K562 (cell line): ENCODE measurements around the gene CCN5. TPM values are rescaled to one million over a fixed set of nuclear protein-coding genes. Genes with fewer than 3 reads are reported as not detected.

Experiments used
- ATAC-seq: fragments of 200-7000 bp; cut with Tn5 transposase; 3 replicates; pipeline ENCODE4 v1.9.1; 2020; ENCODE audit warnings: moderate library complexity
- BruUV-seq: library from RNA; stranded (reverse); fragments of 400-500 nt; replicated peaks from 2 replicates; lab custom pipeline; 2021; lab: Mats Ljungman, UMichigan
- CTCF ChIA-PET: fragments of 300-600 bp; formaldehyde crosslinking; extraction: SDS; loops from one replicate; lab custom pipeline; 2021; ENCODE audit warnings: low intra/inter-chr PET ratio; lab: Yijun Ruan, JAX
- POLR2A ChIA-PET: fragments of 300-600, 350-650 bp; sonication (Branson Sonifier 250); formaldehyde crosslinking; extraction: SDS; loops from one replicate; lab custom pipeline; 2021; ENCODE audit warnings: antibody characterized with exemption, inconsistent platforms; lab: Yijun Ruan, JAX
- DNase-seq, 4 experiments: peaks; one replicate each; pipeline versions ENCODE4 v3.0.0 to v3.0.0-alpha.2; 2011 to 2018; ENCODE audit warnings: low spot score in 3 of 4, mixed read lengths in 3 of 4; ENCODE audit errors: extremely low read depth in 1 of 4
- FAIRE-seq: peaks from 2 replicates; lab custom pipeline; 2011; peaks lifted over from hg19 to GRCh38; lab: Jason Lieb, UNC
- H2AFZ ChIP-seq: 2 replicates; pipeline ENCODE4 v1.6.0; 2011; ENCODE audit warnings: low read depth, low read length, control low read depth, inconsistent platforms
- H3K27ac ChIP-seq: fragments of 200-600 bp; 3 replicates; pipeline ENCODE4 v1.8.0; 2011; ENCODE audit warnings: low read depth, mild to moderate bottlenecking, control low read depth, inconsistent platforms, low read length, moderate library complexity, mixed read lengths; ENCODE audit errors: extremely low read depth
- H3K27me3 ChIP-seq, 2 experiments: fragments of 300-600 bp in 1 of 2; 2 replicates in 1 of 2; 3 replicates in 1 of 2; pipeline versions ENCODE4 v1.6.0 to v1.8.0; 2011; ENCODE audit warnings: inconsistent platforms in 2 of 2, low read length in 2 of 2, mild to moderate bottlenecking in 1 of 2, mixed read lengths in 1 of 2, moderate library complexity in 1 of 2; ENCODE audit not compliant: control insufficient read depth in 2 of 2, insufficient read depth in 2 of 2
- H3K36me3 ChIP-seq: fragments of 300-600 bp; 3 replicates; pipeline ENCODE4 v1.8.0; 2011; ENCODE audit warnings: mild to moderate bottlenecking, low read length, inconsistent platforms; ENCODE audit not compliant: control insufficient read depth, insufficient read depth
- H3K4me1 ChIP-seq, 2 experiments: fragments of 200-600 bp in 1 of 2; replicated peaks in 1 of 2; 2 replicates in 1 of 2; 3 replicates in 1 of 2; pipeline versions ENCODE4 v1.5.1 to v1.8.0; 2011; ENCODE audit warnings: inconsistent platforms in 2 of 2, low read length in 2 of 2, mild to moderate bottlenecking in 1 of 2, mixed read lengths in 1 of 2, moderate library complexity in 1 of 2; ENCODE audit not compliant: control insufficient read depth in 2 of 2, insufficient read depth in 2 of 2
- H3K4me2 ChIP-seq: 2 replicates; pipeline ENCODE4 v1.6.1; 2011; ENCODE audit warnings: low read length, control low read depth, inconsistent platforms, mixed read lengths; ENCODE audit not compliant: insufficient read depth
- H3K4me3 ChIP-seq: fragments of 200-600 bp; sonication (generic), shearing (Covaris generic); 2 replicates; pipeline ENCODE4 v1.5.1; 2016; ENCODE audit warnings: control low read depth, inconsistent platforms
- H3K79me2 ChIP-seq: fragments of 200-600 bp; 3 replicates; pipeline ENCODE4 v1.8.0; 2011; ENCODE audit warnings: low read length, inconsistent platforms; ENCODE audit not compliant: control insufficient read depth, insufficient read depth
- H3K9ac ChIP-seq, 2 experiments: 2 replicates each; pipeline versions ENCODE4 v1.6.0 to v1.6.1; 2011; ENCODE audit warnings: low read depth in 2 of 2, low read length in 2 of 2, control low read depth in 1 of 2, inconsistent platforms in 1 of 2, mild to moderate bottlenecking in 1 of 2, mixed read lengths in 1 of 2; ENCODE audit not compliant: insufficient read depth in 1 of 2
- H3K9me1 ChIP-seq: one replicate; pipeline ENCODE4 v1.6.0; 2011; ENCODE audit warnings: inconsistent platforms, mild to moderate bottlenecking, low read length, moderate library complexity; ENCODE audit not compliant: control insufficient read depth, insufficient read depth
- H3K9me3 ChIP-seq: replicated peaks from 2 replicates; pipeline ENCODE4 v1.5.1; 2011; ENCODE audit warnings: low read depth, low read length, inconsistent platforms; ENCODE audit not compliant: control insufficient read depth, insufficient read depth
- H4K20me1 ChIP-seq: replicated peaks from 2 replicates; pipeline ENCODE4 v1.6.1; 2011; ENCODE audit warnings: low read length, inconsistent platforms, mixed read lengths; ENCODE audit not compliant: control insufficient read depth, insufficient read depth
- BRD4 ChIP-seq: fragments of 200-600 bp; sonication (generic); IDR thresholded peaks from 2 replicates; pipeline ENCODE4 v1.6.1; 2017; ENCODE audit warnings: inconsistent platforms
- FOXA3 ChIP-seq, 2 experiments: fragments of 450-650 bp in 1 of 2; sonication (generic) in 1 of 2; formaldehyde crosslinking; IDR thresholded peaks in 1 of 2; conservative IDR thresholded peaks in 1 of 2; 2 replicates each; pipeline versions ENCODE4 v1.4.0 to v1.8.0; 2020 to 2022; ENCODE audit warnings: mild to moderate bottlenecking in 2 of 2, missing genetic modification reagents in 1 of 2
- HCFC1 ChIP-seq: IDR thresholded peaks from 2 replicates; pipeline ENCODE4 v1.6.1; 2012; ENCODE audit warnings: low read depth, low read length, improper control_type of control experiment
- NR2F6 ChIP-seq: fragments of 450-650 bp; formaldehyde crosslinking; IDR thresholded peaks from 2 replicates; pipeline ENCODE4 v1.4.0; 2020; ENCODE audit warnings: mild to moderate bottlenecking
- PHF21A ChIP-seq: fragments of 450-650 bp; IDR thresholded peaks from 2 replicates; pipeline ENCODE4 v1.6.1; 2017; ENCODE audit warnings: low read depth, borderline replicate concordance
- SNIP1 ChIP-seq: fragments of 450-650 bp; IDR thresholded peaks from 2 replicates; pipeline ENCODE4 v1.7.1; 2017; ENCODE audit warnings: low read depth, mild to moderate bottlenecking
- SRF ChIP-seq, 2 experiments: fragments of 250-450, 450-650 bp in 1 of 2; sonication (Bioruptor Pico) in 1 of 2; sonication (generic) in 1 of 2; formaldehyde crosslinking; IDR thresholded peaks; 2 replicates each; pipeline versions ENCODE4 v1.5.0 to v1.5.1; 2020 to 2022; ENCODE audit warnings: mild to moderate bottlenecking in 1 of 2, missing genetic modification reagents in 1 of 2
- TBP ChIP-seq: optimal IDR thresholded peaks from 2 replicates; pipeline ENCODE3; 2011; ENCODE audit warnings: low read depth, low read length, improper control_type of control experiment
- WGBS: fragments of 100-300 bp; shearing (Covaris generic); methylation state at CpG from one replicate; pipeline ENCODE4 v1.1.6; 2016; ENCODE audit warnings: low coverage, mixed read lengths; ENCODE audit not compliant: insufficient coverage; ENCODE audit errors: missing lambda C conversion rate; 5-methylcytosine and 5-hydroxymethylcytosine counted together
- in situ Hi-C: fragments of 300-500 bp; cut with MboI; formaldehyde crosslinking; loops from 4 replicates; pipeline ENCODE4 v1.15.0; 2018; ENCODE audit warnings: inconsistent platforms, mixed read lengths
- intact Hi-C: fragments of 100-400 bp; cut with micrococcal nuclease; formaldehyde crosslinking; loops from 2 replicates; pipeline ENCODE4 v1.14.2; 2022
- polyA plus RNA-seq, 8 experiments: library from polyadenylated mRNA; depleted of rRNA in 4 of 8; stranded (reverse) in 5 of 8; unstranded in 3 of 8; fragments of >200 nt; fragmentation: Nextera tagmentation in 2 of 8; fragmentation: Illumina TruSeq in 1 of 8; extraction: Ambion mirVana in 2 of 8; extraction: Trizol in 1 of 8; gene quantifications; 2 replicates each; pipeline versions ENCODE4 v1.2.1 to v1.2.3, GENCODE V29; 2011 to 2014; ENCODE audit warnings: inconsistent platforms in 1 of 8, missing spikeins in 1 of 8
- total RNA-seq, 7 experiments: library from RNA; depleted of rRNA in 6 of 7; stranded (reverse); fragments of >200 nt in 6 of 7; fragmentation: Illumina TruSeq in 2 of 7; extraction: Trizol in 2 of 7; gene quantifications; 2 replicates each; pipeline versions ENCODE4 v1.2.1 to v1.2.3, GENCODE V29; 2011 to 2021; ENCODE audit warnings: low replicate concordance in 1 of 7
- TF ChIP-seq, protein P1 (sequence below): fragments of 250-450 bp; sonication (Bioruptor Pico); IDR thresholded peaks from 2 replicates; pipeline ENCODE4 v1.5.0; 2021

Gene CCN5
- total and polyA plus RNA-seq, 9 of the 15 experiments (the other 6 are each of a cell fraction or from before 2014, with no cell fraction given): not detected

DNA sequence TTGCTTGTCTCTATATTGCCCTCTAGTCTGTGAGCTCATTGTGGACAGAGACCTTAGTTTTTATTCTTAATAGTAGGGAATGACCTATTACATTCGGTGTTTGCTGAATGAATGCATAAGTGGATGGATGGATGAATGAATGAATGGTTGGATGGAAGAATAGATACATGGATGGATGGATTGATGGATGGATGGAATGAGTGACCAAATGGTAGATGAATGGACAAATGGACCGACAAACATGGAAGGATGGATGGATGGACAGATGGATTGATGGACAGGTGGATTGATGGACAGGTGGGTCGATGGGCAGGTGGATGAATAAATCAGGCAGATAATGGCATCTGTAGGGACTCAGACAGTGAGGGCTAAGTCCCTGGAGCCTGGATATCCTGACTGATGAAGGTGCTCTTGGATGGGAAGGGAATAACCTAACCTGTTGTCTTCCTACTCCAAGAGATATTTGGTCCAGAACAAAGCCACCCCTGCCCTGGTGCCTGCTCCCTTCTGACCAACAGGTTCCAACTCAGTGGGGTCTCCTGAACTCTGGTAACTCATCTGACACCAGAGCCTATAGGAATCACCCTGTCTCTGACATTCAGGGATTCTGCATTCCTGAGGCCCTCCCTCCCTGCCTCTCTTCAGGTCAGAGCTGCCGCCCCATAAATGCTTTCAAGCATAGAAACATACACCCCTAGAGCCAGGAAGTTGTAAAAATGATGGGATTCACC, 9.6 kb upstream of the CCN5 start:
- H2AFZ ChIP-seq: no peak overlapping the region
- no peak overlapping the region for H3K4me2 ChIP-seq
- peaks cover 25 to 47% of the 10 kb centered on the region in 2 experiments for H3K27me3 ChIP-seq
- ChIA-PET POLR2A (interaction anchor here (0.7 to 1.2 kb wide), 3 partner anchors 12 to 183 kb away, joined by 3 to 7 read pairs (median 3); no protein-coding TSS in a partner anchor), CTCF (no interaction called here)
- in situ Hi-C loops: no loop called here
- no peak overlapping the region for H3K27ac ChIP-seq
- no peak for ATAC-seq
- no peak for DNase-seq
- BruUV-seq: no TSS peak
- FAIRE-seq: no peak
- 0 out of 2 replicates have a peak, but pooled peaks cover 4% of the 10 kb centered on the region for H4K20me1 ChIP-seq
- no peaks in the 10 kb centered on the region for H3K9me1 ChIP-seq
- TF ChIP-seq SRF (CRISPR knock-in tag; IDR thresholded peaks at IDR 0.05): no peak
- no peak for TF ChIP-seq FOXA3 (CRISPR knock-in tag; conservative IDR thresholded peaks at IDR 0.05 in 1 of 2, IDR thresholded peaks at IDR 0.05 in 1 of 2)
- TF ChIP-seq BRD4: no peak
- TF ChIP-seq HCFC1: no peak
- TF ChIP-seq NR2F6 (CRISPR knock-in tag): no peak
- TF ChIP-seq TBP: no peak
- TF ChIP-seq SNIP1: no peak
- TF ChIP-seq, protein P1, sequence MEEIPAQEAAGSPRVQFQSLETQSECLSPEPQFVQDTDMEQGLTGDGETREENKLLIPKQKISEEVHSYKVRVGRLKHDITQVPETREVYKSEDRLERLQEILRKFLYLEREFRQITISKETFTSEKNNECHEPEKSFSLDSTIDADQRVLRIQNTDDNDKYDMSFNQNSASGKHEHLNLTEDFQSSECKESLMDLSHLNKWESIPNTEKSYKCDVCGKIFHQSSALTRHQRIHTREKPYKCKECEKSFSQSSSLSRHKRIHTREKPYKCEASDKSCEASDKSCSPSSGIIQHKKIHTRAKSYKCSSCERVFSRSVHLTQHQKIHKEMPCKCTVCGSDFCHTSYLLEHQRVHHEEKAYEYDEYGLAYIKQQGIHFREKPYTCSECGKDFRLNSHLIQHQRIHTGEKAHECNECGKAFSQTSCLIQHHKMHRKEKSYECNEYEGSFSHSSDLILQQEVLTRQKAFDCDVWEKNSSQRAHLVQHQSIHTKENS (CRISPR knock-in tag): no peak
- no peak for TF ChIP-seq PHF21A
- TF ChIP-seq, all 486 proteins: peak for 0
- intact Hi-C loops: no loop called here
- Histone ChIP-seq H3K9me3 (no peaks in the 10 kb centered on the region), H3K4me1 (no peaks in the 10 kb centered on the region), H3K79me2 (no peaks in the 10 kb centered on the region), H3K4me3 (no peak overlapping the region), H3K36me3 (no peaks in the 10 kb centered on the region), H3K9ac (no peak overlapping the region)
- WGBS: 2% methylated on average over 4 of the region's 4 CpGs
